Testis (tissue), 2 donors: ENCODE results near the gene CNNM1.

ENCODE experiments used
- CTCF ChIP-seq, 3 experiments: fragments of 450-650 bp in 2 of 3; fragments of 200-600 bp in 1 of 3; sonication (generic) in 1 of 3; IDR thresholded peaks; one replicate each; pipeline ENCODE4 v1.5.1; 2016 to 2019; ENCODE audit warnings: antibody characterized with exemption in 3 of 3, mild to moderate bottlenecking in 2 of 3, moderate library complexity in 1 of 3
- POLR2A ChIP-seq: fragments of 450-650 bp; IDR thresholded peaks from one replicate; pipeline ENCODE4 v1.6.1; 2017; ENCODE audit warnings: antibody characterized with exemption, mild to moderate bottlenecking, moderate library complexity

DNA sequence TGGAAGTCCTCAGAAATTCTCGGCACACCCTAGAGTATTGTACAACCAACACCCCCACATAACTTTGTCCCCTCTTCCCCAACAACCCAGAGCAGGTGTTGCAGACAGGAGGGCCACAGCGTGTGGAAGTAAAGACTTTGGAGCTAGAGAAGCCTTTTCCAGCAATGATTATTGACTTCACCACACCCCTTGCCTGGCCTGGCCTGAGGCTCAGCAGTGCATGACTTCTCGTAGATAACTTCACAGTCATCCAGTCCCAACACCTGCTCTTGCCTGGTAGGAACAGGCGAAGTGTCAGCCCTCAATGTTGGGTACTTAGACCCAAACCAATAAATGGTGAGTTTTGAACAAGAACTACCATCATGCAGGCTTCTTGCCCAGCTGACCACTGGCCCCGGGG lies 64.5 kb downstream of the CNNM1 start:
- TF ChIP-seq CTCF (IDR thresholded peaks at IDR 0.05), result no peak
- no peak for TF ChIP-seq POLR2A
